Cardiac muscle cell (in vitro differentiated cells and primary cell): ENCODE results near the gene C13orf46. TPM values are rescaled to one million over a fixed set of nuclear protein-coding genes. Genes with fewer than 3 reads are reported as not detected.

Experiments
- DNase-seq, 2 donors: peaks; one replicate each; pipeline versions ENCODE4 v3.0.0 to v3.0.0-alpha.2; 2010 to 2017; ENCODE audit warnings: low read depth in 1 of 2, low spot score in 1 of 2
- H3K27ac ChIP-seq: fragments of 200-600 bp; sonication (generic); 2 replicates; pipeline ENCODE4 v1.5.1; 2016
- H3K27me3 ChIP-seq: fragments of 200-600 bp; sonication (generic); 2 replicates; pipeline ENCODE4 v1.6.0; 2016; ENCODE audit warnings: control low read depth
- H3K36me3 ChIP-seq: fragments of 200-600 bp; sonication (generic); 2 replicates; pipeline ENCODE4 v1.5.1; 2016; ENCODE audit warnings: control low read depth
- H3K4me1 ChIP-seq: fragments of 200-600 bp; sonication (generic); 2 replicates; pipeline ENCODE4 v1.8.1; 2017; ENCODE audit warnings: low read depth, mild to moderate bottlenecking, mixed run types
- H3K4me3 ChIP-seq: fragments of 200-600 bp; sonication (generic); 2 replicates; pipeline ENCODE4 v1.5.1; 2016; ENCODE audit warnings: mild to moderate bottlenecking
- H3K9me3 ChIP-seq: fragments of 200-600 bp; sonication (generic); 2 replicates; pipeline ENCODE4 v1.5.1; 2017; ENCODE audit warnings: low read depth, mild to moderate bottlenecking, control low read depth
- polyA plus RNA-seq: library from polyadenylated mRNA; unstranded; fragments of >200 nt; fragmentation: Nextera tagmentation; extraction: Ambion mirVana; gene quantifications from 2 replicates; pipeline ENCODE4 v1.2.1, GENCODE V29; 2016
- total RNA-seq: library from RNA; depleted of rRNA; stranded (reverse); fragments of >200 nt; gene quantifications from 2 replicates; pipeline ENCODE4 v1.2.3, GENCODE V29; 2016
- TF ChIP-seq, protein P1 (sequence below): IDR thresholded peaks from 2 replicates; pipeline ENCODE4 v1.5.1; 2012; ENCODE audit warnings: low read depth, mild to moderate bottlenecking, low read length

Gene C13orf46
- total and polyA plus RNA-seq, 2 experiments from 2014 or later: 0.35 TPM; not detected in 1

DNA sequence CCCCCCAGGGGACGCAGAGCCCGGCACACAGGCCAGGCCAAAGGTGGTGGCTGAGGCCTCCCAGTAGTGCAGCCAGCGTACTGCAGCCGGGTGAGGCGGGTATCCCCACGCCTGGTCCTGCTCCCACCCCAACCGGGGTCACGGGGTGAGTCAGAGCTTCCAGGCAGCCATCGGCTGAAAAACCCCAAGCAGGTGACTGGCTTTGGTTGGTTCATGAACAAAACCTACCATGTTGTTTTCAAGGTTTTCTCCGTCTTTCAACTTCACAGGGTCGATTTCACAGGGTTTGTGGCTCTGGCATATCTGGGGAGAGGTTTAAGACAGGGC is 42.1 kb upstream of the C13orf46 start:
- H3K4me1 ChIP-seq: no peaks in the 10 kb centered on the region
- DNase-seq: no peak
- no peaks in the 10 kb centered on the region for H3K27me3 ChIP-seq
- H3K4me3 ChIP-seq: no peak overlapping the region
- TF ChIP-seq, protein P1, sequence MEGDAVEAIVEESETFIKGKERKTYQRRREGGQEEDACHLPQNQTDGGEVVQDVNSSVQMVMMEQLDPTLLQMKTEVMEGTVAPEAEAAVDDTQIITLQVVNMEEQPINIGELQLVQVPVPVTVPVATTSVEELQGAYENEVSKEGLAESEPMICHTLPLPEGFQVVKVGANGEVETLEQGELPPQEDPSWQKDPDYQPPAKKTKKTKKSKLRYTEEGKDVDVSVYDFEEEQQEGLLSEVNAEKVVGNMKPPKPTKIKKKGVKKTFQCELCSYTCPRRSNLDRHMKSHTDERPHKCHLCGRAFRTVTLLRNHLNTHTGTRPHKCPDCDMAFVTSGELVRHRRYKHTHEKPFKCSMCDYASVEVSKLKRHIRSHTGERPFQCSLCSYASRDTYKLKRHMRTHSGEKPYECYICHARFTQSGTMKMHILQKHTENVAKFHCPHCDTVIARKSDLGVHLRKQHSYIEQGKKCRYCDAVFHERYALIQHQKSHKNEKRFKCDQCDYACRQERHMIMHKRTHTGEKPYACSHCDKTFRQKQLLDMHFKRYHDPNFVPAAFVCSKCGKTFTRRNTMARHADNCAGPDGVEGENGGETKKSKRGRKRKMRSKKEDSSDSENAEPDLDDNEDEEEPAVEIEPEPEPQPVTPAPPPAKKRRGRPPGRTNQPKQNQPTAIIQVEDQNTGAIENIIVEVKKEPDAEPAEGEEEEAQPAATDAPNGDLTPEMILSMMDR: no peak
- no peaks in the 10 kb centered on the region for H3K9me3 ChIP-seq
- H3K36me3 ChIP-seq: no peaks in the 10 kb centered on the region
- H3K27ac ChIP-seq: no peak overlapping the region

DNA sequence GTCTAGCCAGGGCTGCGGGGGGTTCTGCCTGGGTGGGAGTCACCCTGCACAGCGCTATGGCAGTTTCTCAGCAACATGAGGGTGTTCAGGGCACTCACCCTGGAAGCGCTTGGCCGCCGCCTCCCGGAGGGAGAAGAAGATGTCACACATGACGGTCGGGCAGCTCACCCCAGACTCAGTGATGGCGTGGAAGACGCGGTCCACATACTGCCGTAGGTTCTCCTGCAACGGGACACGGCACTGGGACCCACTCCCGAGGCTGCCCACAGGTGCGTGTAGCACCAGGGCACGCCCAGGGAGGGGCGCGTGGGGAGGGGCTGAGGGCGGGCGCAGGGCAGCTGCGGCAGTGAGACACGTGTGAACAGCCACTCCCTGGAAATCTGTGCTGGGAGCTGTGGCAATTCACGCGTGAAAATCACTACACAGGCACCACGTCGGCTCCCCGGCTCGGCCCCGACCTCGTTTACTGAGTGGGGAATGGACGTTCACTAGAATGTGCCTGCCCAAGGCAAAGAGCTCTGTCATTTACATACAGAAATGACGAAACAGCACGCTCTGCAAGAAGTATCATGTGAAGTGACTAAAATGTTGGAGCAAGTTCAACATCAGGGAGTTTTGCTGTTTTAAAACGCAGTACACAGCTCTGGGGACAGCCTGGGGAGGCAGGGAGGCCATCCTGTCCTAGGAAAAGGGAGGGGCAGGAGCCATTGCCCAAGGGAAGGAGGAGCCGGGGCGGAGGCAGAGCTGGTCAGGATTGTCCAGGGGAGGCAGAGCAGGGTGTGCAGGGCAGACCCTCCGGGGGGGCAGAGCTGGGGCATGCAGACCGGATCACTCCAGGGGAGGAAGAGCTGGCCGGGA is 41.5 kb upstream of the C13orf46 start:
- Histone ChIP-seq H3K4me1 (no peaks in the 10 kb centered on the region), H3K9me3 (no peaks in the 10 kb centered on the region), H3K27ac (no peak overlapping the region), H3K36me3 (no peaks in the 10 kb centered on the region), H3K27me3 (no peaks in the 10 kb centered on the region), H3K4me3 (no peak overlapping the region)
- TF ChIP-seq, protein P1: no peak
- DNase-seq: peak in 1 of 2 donors; percentile 35

DNA sequence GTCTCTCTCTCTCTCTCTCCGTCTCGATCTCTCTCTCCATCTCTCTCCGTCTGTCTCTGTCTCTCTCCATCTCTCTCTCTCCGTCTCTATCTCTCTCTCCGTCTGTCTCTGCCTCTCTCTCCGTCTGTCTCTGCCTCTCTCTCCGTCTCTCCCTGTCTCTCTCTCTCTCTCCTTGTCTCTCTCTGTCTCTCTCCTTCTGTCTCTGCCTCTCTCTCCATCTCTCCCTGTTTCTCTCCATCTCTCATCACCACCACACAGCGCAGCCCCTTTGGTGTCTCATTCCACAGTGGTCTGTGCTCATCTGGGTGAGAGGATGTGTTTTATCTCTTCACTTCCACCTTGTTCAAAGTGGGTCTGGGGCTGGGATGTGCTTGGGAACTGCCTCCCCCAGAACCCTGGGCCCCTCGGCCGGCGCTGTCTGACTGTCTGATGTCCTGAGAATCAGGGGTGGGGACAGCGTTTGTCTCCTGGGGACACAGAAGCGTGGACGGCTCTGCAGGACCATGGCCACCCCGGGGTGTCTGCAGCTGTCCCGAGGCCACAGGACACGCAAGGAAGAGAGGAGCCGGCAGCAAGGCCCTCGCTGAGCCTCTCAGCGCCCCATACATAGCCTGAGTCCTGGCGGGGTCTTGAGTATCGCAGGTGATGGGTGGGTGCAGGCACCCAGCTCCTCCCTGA is 40.2 kb upstream of the C13orf46 start:
- H3K9me3 ChIP-seq: no peaks in the 10 kb centered on the region
- no peak overlapping the region for H3K27ac ChIP-seq
- TF ChIP-seq, protein P1: no peak
- H3K4me1 ChIP-seq: no peaks in the 10 kb centered on the region
- no peak overlapping the region for H3K4me3 ChIP-seq
- no peak for DNase-seq
- H3K27me3 ChIP-seq: no peaks in the 10 kb centered on the region
- no peaks in the 10 kb centered on the region for H3K36me3 ChIP-seq

DNA sequence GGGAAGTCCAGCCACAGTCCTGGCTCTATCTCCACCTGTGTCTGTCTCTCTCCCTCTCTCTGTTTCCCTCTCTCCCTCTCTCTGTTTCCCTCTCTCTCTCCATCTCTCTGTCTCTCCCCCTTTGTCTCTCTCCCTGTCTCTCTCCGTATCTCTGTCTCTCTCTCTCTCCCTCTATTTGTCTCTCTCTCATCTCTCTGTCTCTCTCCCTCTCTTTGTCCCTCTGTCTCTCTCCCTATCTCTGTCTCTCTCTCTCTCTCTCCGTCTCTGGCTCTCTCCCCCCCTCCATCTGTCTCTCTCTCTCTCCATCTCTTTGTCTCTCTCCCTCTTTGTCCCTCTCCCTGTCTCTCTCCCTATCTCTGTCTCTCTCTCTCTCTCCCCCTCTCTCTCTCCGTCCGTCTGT is 39.5 kb upstream of the C13orf46 start:
- Histone ChIP-seq H3K4me1 (no peaks in the 10 kb centered on the region), H3K36me3 (no peaks in the 10 kb centered on the region), H3K27ac (no peak overlapping the region), H3K27me3 (no peaks in the 10 kb centered on the region), H3K9me3 (no peaks in the 10 kb centered on the region), H3K4me3 (no peak overlapping the region)
- TF ChIP-seq, protein P1: no peak
- DNase-seq: no peak

DNA sequence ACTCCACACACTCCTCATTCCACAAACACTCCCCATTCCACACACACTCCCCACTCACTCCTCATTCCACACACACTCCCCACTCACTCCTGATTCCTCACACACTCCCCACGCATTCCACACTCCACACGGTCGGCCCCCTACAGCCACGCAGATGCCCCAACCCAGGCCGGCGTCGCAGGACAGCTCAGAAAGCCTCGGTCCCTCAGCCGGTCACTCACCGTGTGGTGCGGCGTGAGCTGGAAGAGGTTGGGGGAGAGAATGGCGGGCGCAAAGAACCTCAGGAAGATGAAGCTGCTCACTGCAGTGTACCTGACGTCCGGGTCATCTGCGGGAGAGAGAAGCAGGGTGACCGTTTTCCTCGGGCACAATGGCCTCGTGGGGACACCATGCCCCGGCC is 39.0 kb upstream of the C13orf46 start:
- Histone ChIP-seq H3K4me3 (no peak overlapping the region), H3K4me1 (no peaks in the 10 kb centered on the region), H3K36me3 (no peaks in the 10 kb centered on the region), H3K27me3 (no peaks in the 10 kb centered on the region), H3K27ac (no peak overlapping the region), H3K9me3 (no peaks in the 10 kb centered on the region)
- TF ChIP-seq, protein P1: no peak
- no peak for DNase-seq
